ENCODE measurements around the gene RAC2.

Gene RAC2

DNA sequence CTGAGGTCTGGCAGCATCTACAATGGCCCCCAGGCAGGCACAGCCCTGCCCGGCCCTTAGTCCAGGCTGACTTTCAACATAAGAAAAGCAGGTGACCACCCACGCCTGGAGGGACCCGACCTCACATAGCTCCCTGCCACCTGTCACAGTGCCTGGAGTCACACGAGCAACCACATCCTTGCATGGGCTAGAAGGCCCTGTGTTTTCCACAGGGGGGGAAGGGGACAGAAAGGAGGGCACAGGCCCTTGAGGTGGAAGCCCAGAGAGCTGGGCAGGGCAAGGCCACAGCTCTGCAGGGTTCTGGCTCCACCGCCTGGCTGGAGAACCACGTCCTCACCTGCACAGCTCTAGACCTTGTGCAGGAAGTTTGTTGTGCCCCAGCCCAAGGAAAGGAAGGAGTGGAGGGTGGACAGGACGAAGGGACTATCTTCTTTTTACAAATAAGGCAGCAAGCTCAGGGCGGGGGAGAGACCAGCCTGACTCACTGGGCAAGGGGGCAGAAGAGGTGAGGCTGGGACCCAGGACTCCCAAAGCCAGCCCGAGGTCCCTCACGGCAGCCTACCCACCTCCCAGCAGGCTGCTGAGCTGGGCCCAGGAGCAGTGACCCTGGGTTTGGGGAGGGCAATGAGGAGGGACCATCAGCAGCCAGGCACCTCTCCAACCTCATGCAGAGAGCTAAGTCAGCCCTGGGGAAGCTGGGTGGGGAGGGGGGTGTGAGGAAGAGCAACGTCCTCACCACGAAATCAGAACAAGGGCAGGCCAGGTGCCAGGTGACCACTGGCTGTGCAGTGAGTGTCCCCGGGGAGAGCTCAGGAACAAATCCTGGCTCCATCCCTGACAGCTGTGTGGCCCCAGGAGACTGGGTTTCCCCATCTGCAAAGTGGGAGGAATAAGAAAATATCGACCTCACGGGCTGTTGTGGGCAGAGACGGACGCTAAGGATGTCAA, 60.4 kb downstream of the RAC2 start:
- Histone ChIP-seq H3K27ac (ENCODE audit: low read depth, low read length) (no peak overlapping the region), H2AFZ (ENCODE audit: low read length, unreplicated experiment) (no peak overlapping the region), H3K36me3 (ENCODE audit: insufficient read depth, low read length) (no peaks in the 10 kb centered on the region), H3K4me3 (ENCODE audit: low read depth, low read length) (no peak overlapping the region), H3K27me3 (ENCODE audit: insufficient read depth, low read length) (no peaks in the 10 kb centered on the region), H3K79me2 (ENCODE audit: control insufficient read depth, insufficient read depth, low read length, unreplicated experiment) (no peaks in the 10 kb centered on the region), H3K4me1 (ENCODE audit: control insufficient read depth, insufficient read depth, low read length, unreplicated experiment) (peaks cover 17% of the 10 kb centered on the region)

DNA sequence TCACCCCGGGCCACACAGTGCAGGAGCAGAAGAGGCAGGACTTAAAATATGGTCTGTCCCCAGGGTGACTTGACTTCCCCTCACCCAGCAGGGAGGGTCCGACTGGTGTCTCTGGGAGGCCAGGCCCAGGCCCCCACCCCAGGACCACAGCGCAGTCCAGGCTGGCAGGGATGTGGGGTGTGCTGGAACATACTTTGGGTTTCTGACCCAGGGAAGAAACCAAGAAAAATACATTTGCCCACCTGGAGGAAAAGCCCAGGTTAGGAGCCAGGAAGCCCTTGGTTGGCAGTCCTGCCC, 61.2 kb downstream of the RAC2 start:
- Histone ChIP-seq H3K4me1 (ENCODE audit: control insufficient read depth, insufficient read depth, low read length, unreplicated experiment) (peaks cover 9% of the 10 kb centered on the region), H3K36me3 (ENCODE audit: insufficient read depth, low read length) (no peaks in the 10 kb centered on the region), H3K79me2 (ENCODE audit: control insufficient read depth, insufficient read depth, low read length, unreplicated experiment) (no peaks in the 10 kb centered on the region), H3K4me3 (ENCODE audit: low read depth, low read length) (no peak overlapping the region), H2AFZ (ENCODE audit: low read length, unreplicated experiment) (no peak overlapping the region), H3K27me3 (ENCODE audit: insufficient read depth, low read length) (no peaks in the 10 kb centered on the region), H3K27ac (ENCODE audit: low read depth, low read length) (no peak overlapping the region)

DNA sequence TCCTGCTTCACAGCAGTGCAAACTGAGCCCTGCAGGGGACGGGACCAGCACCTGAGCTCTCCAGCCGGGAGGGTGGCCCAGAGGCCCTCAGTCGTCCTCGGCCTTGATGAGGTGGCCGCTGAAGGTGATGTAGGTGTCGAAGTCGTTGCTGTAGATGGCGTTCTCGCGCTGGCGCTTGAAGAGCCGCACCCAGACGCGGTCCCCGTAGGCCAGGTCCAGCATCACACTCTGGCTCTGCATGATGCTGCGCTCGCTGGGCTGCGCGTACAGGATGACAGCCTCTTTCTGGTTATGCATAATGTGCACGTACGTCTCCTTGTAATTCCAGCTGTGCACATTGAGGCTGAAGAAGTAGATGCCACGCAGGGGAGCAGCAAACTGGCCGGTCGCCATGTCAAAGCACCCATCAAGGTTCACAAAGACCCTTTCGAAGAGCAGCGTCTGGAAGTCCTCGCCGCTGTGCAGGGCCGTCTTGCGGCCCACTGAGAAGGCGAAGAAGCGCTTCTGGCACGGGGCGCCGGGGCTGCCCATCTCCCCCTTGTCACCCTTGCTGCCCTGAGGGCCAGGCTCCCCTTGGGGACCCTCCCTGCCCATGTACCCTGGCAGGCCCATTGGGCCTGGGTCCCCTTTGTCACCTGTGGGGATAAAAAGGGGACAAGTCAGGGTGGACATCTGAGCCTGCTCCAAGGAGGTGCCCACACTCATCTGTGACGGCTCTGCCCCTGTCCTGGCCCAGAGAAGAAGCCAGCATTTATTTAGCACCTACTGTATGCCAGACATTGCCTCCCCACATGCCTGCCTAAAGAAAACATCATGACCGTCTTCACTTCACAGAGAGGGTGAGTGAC, 61.7 kb downstream of the RAC2 start:
- Histone ChIP-seq H3K4me3 (ENCODE audit: low read depth, low read length) (no peak overlapping the region), H3K27me3 (ENCODE audit: insufficient read depth, low read length) (no peaks in the 10 kb centered on the region), H2AFZ (ENCODE audit: low read length, unreplicated experiment) (no peak overlapping the region), H3K36me3 (ENCODE audit: insufficient read depth, low read length) (no peaks in the 10 kb centered on the region), H3K4me1 (ENCODE audit: control insufficient read depth, insufficient read depth, low read length, unreplicated experiment) (peaks cover 7% of the 10 kb centered on the region), H3K79me2 (ENCODE audit: control insufficient read depth, insufficient read depth, low read length, unreplicated experiment) (no peaks in the 10 kb centered on the region), H3K27ac (ENCODE audit: low read depth, low read length) (no peak overlapping the region)

DNA sequence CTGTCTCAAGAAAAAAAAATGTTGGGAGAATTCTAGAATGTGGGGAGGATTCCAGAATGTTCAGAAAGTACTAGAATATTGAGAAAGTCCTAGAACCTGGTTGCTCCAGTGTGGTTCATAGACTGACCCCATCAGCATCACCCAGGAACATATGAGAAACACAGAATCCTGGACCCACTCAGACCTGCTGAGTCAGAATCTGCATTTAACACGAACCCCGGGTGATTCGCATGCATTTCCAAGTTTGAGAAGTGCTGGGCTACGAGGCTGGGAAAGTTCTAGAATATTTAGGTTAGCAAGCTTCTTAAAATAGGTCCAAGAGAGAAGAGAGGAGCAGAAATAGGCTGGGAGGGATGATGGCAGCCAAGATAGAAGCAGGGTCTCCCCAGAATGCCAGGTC, 62.4 kb downstream of the RAC2 start:
- Histone ChIP-seq H3K79me2 (ENCODE audit: control insufficient read depth, insufficient read depth, low read length, unreplicated experiment) (no peaks in the 10 kb centered on the region), H2AFZ (ENCODE audit: low read length, unreplicated experiment) (no peak overlapping the region), H3K27me3 (ENCODE audit: insufficient read depth, low read length) (no peaks in the 10 kb centered on the region), H3K36me3 (ENCODE audit: insufficient read depth, low read length) (no peaks in the 10 kb centered on the region), H3K4me3 (ENCODE audit: low read depth, low read length) (no peak overlapping the region), H3K27ac (ENCODE audit: low read depth, low read length) (no peak overlapping the region), H3K4me1 (ENCODE audit: control insufficient read depth, insufficient read depth, low read length, unreplicated experiment) (peaks cover 9% of the 10 kb centered on the region)

DNA sequence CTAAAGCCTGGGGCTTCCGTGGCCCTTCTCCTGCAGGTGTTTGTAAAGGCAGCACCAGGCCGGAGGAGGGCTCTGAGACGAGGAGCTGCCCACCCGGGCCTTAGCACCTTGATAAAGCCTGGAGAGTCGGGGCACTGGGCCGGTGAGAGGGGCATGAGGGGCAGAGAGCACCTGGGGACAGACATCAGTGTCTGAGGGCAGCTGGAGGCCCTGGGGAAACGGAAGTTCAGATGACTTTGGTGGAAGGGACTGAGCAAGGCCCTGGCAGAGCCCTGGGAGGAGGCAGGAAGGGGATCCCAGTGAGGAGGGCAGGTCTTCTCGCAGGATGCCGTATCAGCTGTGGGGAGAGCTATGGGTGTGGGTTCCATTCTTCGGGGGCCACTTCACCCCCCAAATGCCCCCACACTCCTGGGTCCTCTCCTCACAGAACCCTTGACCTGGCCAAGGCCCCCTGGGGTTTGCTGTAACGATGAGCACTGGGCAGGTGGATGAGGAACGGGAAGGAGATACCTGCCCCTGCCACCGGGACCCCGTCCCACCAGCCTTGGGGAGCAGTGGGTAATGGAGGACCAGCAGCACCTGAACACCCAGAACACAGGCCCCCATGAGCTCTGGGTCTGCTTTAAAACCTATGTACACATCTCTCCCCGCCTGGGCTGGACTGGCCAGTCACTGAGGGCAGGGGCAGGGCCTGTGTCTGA, 63.4 kb downstream of the RAC2 start:
- Histone ChIP-seq H3K4me1 (ENCODE audit: control insufficient read depth, insufficient read depth, low read length, unreplicated experiment) (peaks cover 16% of the 10 kb centered on the region), H3K36me3 (ENCODE audit: insufficient read depth, low read length) (no peaks in the 10 kb centered on the region), H3K27me3 (ENCODE audit: insufficient read depth, low read length) (no peaks in the 10 kb centered on the region), H3K27ac (ENCODE audit: low read depth, low read length) (no peak overlapping the region), H3K4me3 (ENCODE audit: low read depth, low read length) (no peak overlapping the region), H2AFZ (ENCODE audit: low read length, unreplicated experiment) (no peak overlapping the region), H3K79me2 (ENCODE audit: control insufficient read depth, insufficient read depth, low read length, unreplicated experiment) (no peaks in the 10 kb centered on the region)

DNA sequence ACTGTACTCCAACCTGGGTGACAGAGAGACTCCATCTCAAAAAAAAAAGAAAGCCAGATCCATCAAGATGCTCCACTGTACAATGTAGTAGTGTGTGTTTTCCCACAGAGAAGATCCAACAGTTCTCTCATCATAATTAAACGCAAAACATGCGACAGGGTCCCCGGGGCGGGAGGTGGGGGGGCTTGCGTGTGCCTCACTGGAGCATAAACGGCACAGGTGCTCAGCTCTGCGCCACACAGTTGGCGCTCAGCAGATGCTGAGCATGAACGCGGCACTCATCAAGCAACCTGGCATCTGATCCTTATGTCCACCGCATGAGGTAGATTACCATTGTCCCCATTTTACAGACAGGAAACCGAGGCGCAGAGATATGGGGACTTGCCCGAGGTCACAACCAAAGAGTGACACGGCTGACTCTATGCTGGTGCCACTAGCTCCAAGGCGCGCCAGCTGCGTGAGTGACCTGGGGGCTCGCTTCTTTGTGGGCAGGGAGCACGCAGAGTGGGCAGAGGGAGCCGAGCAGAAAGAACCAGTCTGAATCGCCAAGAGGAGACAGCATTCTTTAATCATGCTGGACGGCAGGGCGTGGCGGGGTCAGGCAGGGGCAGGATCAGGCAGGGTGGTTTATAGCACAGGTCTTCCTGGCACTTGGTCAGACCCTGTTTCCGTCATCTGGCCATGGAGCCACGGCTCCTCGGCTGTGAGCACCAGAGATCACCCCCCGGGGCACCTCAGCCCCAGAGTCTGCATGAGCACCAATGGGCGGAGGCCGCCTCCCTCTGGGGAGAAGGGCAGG, 64.2 kb downstream of the RAC2 start:
- H3K27ac ChIP-seq (ENCODE audit: low read depth, low read length) = no peak overlapping the region
- H3K36me3 ChIP-seq (ENCODE audit: insufficient read depth, low read length) = no peaks in the 10 kb centered on the region
- H3K4me3 ChIP-seq (ENCODE audit: low read depth, low read length) = no peak overlapping the region
- H3K27me3 ChIP-seq (ENCODE audit: insufficient read depth, low read length) = no peaks in the 10 kb centered on the region
- no peak overlapping the region for H2AFZ ChIP-seq (ENCODE audit: low read length, unreplicated experiment)
- peaks cover 16% of the 10 kb centered on the region for H3K4me1 ChIP-seq (ENCODE audit: control insufficient read depth, insufficient read depth, low read length, unreplicated experiment)
- no peaks in the 10 kb centered on the region for H3K79me2 ChIP-seq (ENCODE audit: control insufficient read depth, insufficient read depth, low read length, unreplicated experiment)

DNA sequence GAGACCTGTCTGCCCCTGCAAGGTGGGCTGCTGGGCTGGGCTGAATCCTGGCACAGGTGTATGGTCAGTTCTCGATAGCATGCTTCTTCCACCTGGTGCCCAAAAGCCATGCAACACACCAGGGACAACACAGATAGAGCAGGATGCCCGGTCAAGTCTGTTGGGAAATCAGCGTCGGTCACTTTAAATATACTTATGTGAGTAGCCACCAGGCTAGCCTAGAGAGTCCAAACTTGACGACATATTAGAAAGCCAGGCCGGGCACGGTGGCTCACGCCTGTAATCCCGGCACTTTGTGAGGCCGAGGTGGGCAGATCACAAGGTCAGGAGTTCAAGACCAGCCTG, 65.0 kb downstream of the RAC2 start:
- H3K27me3 ChIP-seq (ENCODE audit: insufficient read depth, low read length) = no peaks in the 10 kb centered on the region
- no peak overlapping the region for H3K27ac ChIP-seq (ENCODE audit: low read depth, low read length)
- peaks cover 16% of the 10 kb centered on the region for H3K4me1 ChIP-seq (ENCODE audit: control insufficient read depth, insufficient read depth, low read length, unreplicated experiment)
- no peaks in the 10 kb centered on the region for H3K79me2 ChIP-seq (ENCODE audit: control insufficient read depth, insufficient read depth, low read length, unreplicated experiment)
- no peaks in the 10 kb centered on the region for H3K36me3 ChIP-seq (ENCODE audit: insufficient read depth, low read length)
- H3K4me3 ChIP-seq (ENCODE audit: low read depth, low read length) = no peak overlapping the region
- no peak overlapping the region for H2AFZ ChIP-seq (ENCODE audit: low read length, unreplicated experiment)

DNA sequence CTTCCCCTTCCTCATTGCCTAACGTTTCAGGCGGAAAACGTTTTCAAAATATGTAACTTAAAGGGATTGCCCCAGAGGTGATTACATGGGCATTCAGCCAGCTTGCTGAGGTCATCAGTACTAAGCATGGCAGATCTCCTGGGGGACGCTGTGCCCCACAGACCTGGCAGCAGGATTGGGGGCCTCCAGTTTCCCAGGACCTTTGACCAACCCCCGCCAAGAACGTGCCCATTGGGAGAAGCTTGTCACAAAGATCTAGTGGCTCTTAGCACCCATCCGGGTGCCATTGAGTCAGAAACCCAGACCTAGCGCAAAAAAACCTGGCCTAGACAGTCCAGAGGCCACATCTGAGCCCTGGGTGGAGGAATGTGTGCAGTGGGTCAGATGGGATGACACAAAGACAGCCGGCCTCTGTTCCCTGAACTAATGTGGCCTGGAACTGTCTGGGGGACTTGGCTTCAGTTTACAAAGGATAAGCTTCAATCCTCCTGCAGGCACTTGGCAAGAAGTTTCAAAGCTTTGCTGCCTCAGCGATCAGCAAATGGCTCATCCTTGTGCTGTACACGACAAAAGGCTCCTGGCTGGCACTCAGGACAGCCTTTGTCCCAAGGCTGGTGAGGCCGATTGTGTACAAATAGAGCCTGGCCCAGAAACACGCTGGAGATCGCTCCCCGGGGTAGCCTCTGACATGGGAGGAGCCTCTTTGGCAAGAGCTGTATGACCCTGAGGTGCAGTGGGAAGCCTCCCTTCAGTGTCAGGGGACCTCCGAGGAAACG, 65.5 kb downstream of the RAC2 start:
- Histone ChIP-seq H3K4me1 (ENCODE audit: control insufficient read depth, insufficient read depth, low read length, unreplicated experiment) (peaks cover 16% of the 10 kb centered on the region), H3K27ac (ENCODE audit: low read depth, low read length) (no peak overlapping the region), H2AFZ (ENCODE audit: low read length, unreplicated experiment) (no peak overlapping the region), H3K4me3 (ENCODE audit: low read depth, low read length) (no peak overlapping the region), H3K27me3 (ENCODE audit: insufficient read depth, low read length) (no peaks in the 10 kb centered on the region), H3K36me3 (ENCODE audit: insufficient read depth, low read length) (no peaks in the 10 kb centered on the region), H3K79me2 (ENCODE audit: control insufficient read depth, insufficient read depth, low read length, unreplicated experiment) (no peaks in the 10 kb centered on the region)

DNA sequence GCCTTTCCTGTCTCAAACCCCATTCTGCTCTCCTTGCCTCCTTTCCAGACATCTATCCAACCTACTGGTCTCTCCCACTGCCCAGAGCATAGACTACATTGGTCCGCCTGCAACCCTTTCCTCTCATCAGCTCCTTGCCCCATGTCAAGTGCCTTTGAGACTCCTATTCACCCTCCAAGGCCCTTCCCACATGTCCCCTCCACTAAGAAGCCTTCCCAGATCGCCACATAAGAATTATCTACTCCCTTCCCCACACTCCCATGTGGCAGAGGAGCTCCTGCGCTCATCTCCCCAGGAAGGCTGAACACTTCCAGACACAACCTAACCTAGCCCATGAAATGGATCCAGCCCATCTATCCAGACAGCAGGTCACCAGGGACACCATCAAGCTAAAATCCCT, 66.3 kb downstream of the RAC2 start:
- no peaks in the 10 kb centered on the region for H3K27me3 ChIP-seq (ENCODE audit: insufficient read depth, low read length)
- peaks cover 16% of the 10 kb centered on the region for H3K4me1 ChIP-seq (ENCODE audit: control insufficient read depth, insufficient read depth, low read length, unreplicated experiment)
- H2AFZ ChIP-seq (ENCODE audit: low read length, unreplicated experiment) = no peak overlapping the region
- H3K27ac ChIP-seq (ENCODE audit: low read depth, low read length) = no peak overlapping the region
- no peaks in the 10 kb centered on the region for H3K79me2 ChIP-seq (ENCODE audit: control insufficient read depth, insufficient read depth, low read length, unreplicated experiment)
- no peaks in the 10 kb centered on the region for H3K36me3 ChIP-seq (ENCODE audit: insufficient read depth, low read length)
- H3K4me3 ChIP-seq (ENCODE audit: low read depth, low read length) = no peak overlapping the region
